GM12892 (cell line): ENCODE measurements around the gene NR4A3.

ENCODE experiments used
- POLR2A ChIP-seq: IDR thresholded peaks from 2 replicates; pipeline ENCODE4 v1.6.1; 2011; ENCODE audit warnings: low read depth, low read length, control low read depth
- POLR2AphosphoS5 ChIP-seq: IDR thresholded peaks from 2 replicates; pipeline ENCODE4 v1.6.1; 2011; ENCODE audit warnings: low read depth, low read length, control low read depth
- TAF1 ChIP-seq: IDR thresholded peaks from 2 replicates; pipeline ENCODE4 v1.6.1; 2011; ENCODE audit warnings: low read depth, mild to moderate bottlenecking, control low read depth, low read length, borderline replicate concordance

GRCh38 chr9:99894826-99895225, 73.1 kb downstream of the NR4A3 start:
- TF ChIP-seq POLR2A: no peak
- TF ChIP-seq POLR2AphosphoS5: no peak
- no peak for TF ChIP-seq TAF1
